Testis (tissue), 3 donors: ENCODE results near the gene ITIH1. TPM values are rescaled to one million over a fixed set of nuclear protein-coding genes. Genes with fewer than 3 reads are reported as not detected.

ENCODE experiments used
- DNase-seq: peaks from one replicate; pipeline ENCODE4 v3.0.0-alpha.2; 2019
- H3K27ac ChIP-seq, 2 donors: fragments of 200-600 bp; sonication (generic); one replicate each; pipeline ENCODE4 v1.5.1; 2019
- H3K27me3 ChIP-seq: fragments of 200-600 bp; sonication (generic); one replicate; pipeline ENCODE4 v1.5.1; 2019
- H3K36me3 ChIP-seq: fragments of 200-600 bp; sonication (generic); one replicate; pipeline ENCODE4 v1.5.1; 2017; ENCODE audit warnings: low read depth; ENCODE audit errors: missing control alignments
- H3K4me1 ChIP-seq: fragments of 200-600 bp; sonication (generic); one replicate; pipeline ENCODE4 v1.5.1; 2019
- H3K4me3 ChIP-seq, 2 donors: fragments of 200-600 bp; sonication (generic); one replicate each; pipeline ENCODE4 v1.5.1; 2017 to 2019
- H3K9me3 ChIP-seq: fragments of 200-600 bp; sonication (generic); one replicate; pipeline ENCODE4 v1.5.1; 2017
- POLR2A ChIP-seq: fragments of 450-650 bp; IDR thresholded peaks from one replicate; pipeline ENCODE4 v1.6.1; 2017; ENCODE audit warnings: antibody characterized with exemption, mild to moderate bottlenecking, moderate library complexity
- WGBS, 2 donors: methylation state at CpG; one replicate each; pipeline ENCODE4 v1.1.5; 2018; 5-methylcytosine and 5-hydroxymethylcytosine counted together
- intact Hi-C: fragments of 100-400 bp; cut with DNase I; formaldehyde crosslinking; loops from one replicate; pipeline ENCODE4 v1.15.1; 2023; ENCODE audit warnings: low total_unique reads
- polyA plus RNA-seq: library from polyadenylated mRNA; stranded (reverse); fragments of 350-450 nt; fragmentation: Illumina TruSeq; extraction: RNeasy Lipid Tissue Mini Kit (QIAGEN cat#74804); gene quantifications from one replicate; pipeline ENCODE4 v1.2.3, GENCODE V29; 2014; ENCODE audit warnings: low read depth, low replicate concordance; ENCODE audit not compliant: insufficient read depth
- total RNA-seq, 2 donors: library from RNA; depleted of rRNA; stranded (reverse); fragments of >200 nt; gene quantifications; one replicate each; pipeline ENCODE4 v1.2.3, GENCODE V29; 2016
- TF ChIP-seq, protein P1 (sequence below), 3 experiments: fragments of 450-650 bp in 2 of 3; fragments of 200-600 bp in 1 of 3; sonication (generic) in 1 of 3; IDR thresholded peaks; one replicate each; pipeline ENCODE4 v1.5.1; 2016 to 2019; ENCODE audit warnings: antibody characterized with exemption in 3 of 3, mild to moderate bottlenecking in 2 of 3, moderate library complexity in 1 of 3

The ITIH1 gene
- total and polyA plus RNA-seq, 3 donors from 2014 or later = 1.8 to 3.5 (median 2.9) TPM

DNA sequence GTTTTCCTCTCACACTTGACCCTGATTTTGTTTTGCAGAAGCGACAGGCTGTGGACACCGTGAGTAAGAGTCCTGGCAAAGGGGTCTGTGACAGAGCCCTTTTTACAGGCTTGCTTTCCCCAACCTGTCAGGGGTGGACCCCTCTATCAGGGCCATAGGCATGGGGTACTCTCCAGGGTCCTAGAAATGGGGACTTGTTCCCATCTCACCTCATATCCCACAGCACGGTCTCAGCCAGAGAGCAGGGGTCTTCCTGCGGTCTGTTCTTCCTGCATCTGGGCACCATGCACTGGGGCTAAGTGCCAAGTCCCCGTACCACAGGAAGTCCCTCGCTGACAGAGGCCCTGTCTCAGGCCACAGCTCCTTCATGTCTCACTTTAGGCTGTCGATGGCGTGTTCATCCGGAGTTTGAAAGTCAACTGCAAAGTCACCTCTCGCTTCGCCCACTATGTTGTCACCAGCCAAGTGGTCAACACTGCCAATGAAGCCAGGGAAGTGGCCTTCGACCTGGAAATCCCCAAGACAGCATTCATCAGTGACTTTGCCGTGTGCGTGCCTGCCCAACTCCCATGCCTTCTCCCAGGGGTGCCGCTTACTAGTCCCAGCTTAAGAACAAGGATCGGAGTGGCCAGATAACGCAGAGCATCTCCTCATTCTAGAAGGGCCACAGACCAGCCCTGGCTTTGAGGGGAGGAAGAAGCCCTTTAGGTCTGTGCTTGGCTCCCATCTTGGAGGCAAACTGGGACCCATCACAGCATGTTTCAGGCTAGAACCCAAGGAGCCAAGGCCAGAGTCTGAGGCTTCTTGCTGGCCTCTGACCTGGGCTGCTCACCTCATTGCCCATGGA, 783 bp downstream of the ITIH1 start:
- Histone ChIP-seq H3K4me1 (no peaks in the 10 kb centered on the region), H3K27ac (no peak overlapping the region), H3K4me3 (no peak overlapping the region), H3K27me3 (no peaks in the 10 kb centered on the region), H3K36me3 (no peaks in the 10 kb centered on the region), H3K9me3 (no peaks in the 10 kb centered on the region)
- WGBS, 2 donors = 83 to 87% methylated on average over 9 to 17 of the region's 17 CpGs
- intact Hi-C loops = no loop called here
- TF ChIP-seq POLR2A = no peak
- TF ChIP-seq, protein P1, sequence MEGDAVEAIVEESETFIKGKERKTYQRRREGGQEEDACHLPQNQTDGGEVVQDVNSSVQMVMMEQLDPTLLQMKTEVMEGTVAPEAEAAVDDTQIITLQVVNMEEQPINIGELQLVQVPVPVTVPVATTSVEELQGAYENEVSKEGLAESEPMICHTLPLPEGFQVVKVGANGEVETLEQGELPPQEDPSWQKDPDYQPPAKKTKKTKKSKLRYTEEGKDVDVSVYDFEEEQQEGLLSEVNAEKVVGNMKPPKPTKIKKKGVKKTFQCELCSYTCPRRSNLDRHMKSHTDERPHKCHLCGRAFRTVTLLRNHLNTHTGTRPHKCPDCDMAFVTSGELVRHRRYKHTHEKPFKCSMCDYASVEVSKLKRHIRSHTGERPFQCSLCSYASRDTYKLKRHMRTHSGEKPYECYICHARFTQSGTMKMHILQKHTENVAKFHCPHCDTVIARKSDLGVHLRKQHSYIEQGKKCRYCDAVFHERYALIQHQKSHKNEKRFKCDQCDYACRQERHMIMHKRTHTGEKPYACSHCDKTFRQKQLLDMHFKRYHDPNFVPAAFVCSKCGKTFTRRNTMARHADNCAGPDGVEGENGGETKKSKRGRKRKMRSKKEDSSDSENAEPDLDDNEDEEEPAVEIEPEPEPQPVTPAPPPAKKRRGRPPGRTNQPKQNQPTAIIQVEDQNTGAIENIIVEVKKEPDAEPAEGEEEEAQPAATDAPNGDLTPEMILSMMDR (IDR thresholded peaks at IDR 0.05) = no peak
- no peak for DNase-seq

- no peak for TF ChIP-seq POLR2A
- TF ChIP-seq, protein P1 (IDR thresholded peaks at IDR 0.05) = no peak
- intact Hi-C loops = no loop called here
- no peaks in the 10 kb centered on the region for H3K9me3 ChIP-seq
- DNase-seq = no peak
- H3K27me3 ChIP-seq = no peaks in the 10 kb centered on the region
- H3K4me1 ChIP-seq = no peaks in the 10 kb centered on the region
- WGBS, 2 donors = 84 to 85% methylated on average over 7 to 11 of the region's 11 CpGs
- no peak overlapping the region for H3K27ac ChIP-seq
- H3K36me3 ChIP-seq = no peaks in the 10 kb centered on the region
- H3K4me3 ChIP-seq = no peak overlapping the region
Observed at GRCh38 chr3:52779011-52779836, 1.8 kb downstream of the ITIH1 start.

DNA sequence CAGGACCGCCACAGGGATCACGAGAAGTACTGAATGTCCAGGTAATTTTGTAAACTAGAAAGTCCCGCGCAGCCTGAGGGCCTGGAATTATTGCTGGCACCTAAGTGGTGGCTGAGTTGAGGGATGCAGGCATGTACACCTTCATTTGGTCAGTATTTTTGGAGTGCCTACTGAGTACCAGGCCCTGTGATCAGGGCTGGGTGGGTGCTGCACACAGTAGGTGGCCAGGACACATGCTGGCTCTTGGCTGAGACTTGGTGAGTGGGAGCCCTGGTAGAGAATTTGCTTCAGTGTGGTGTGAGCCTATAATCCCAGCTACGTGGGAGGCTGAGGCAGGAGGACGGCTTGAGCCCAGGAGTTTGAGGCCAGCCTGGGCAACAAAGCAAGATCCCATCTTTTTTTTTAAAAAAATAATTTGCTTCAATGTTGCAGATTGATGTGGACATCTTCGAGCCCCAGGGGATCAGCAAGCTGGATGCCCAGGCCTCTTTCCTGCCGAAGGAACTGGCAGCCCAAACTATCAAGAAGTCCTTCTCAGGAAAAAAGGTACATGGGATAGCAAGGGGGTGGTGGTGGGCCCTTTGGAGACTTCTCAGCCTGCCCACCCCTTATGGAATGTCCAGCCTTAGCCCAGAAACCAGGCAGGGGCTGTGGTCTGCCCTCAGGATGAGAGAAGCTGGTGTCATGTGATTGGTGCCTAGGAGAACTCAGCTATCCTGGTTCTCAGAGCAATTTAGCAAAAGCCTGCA, 2.6 kb downstream of the ITIH1 start:
- intact Hi-C loops = no loop called here
- WGBS, 2 donors = 82 to 88% methylated on average over 8 of the region's 8 CpGs
- Histone ChIP-seq H3K9me3 (no peaks in the 10 kb centered on the region), H3K27ac (no peak overlapping the region), H3K27me3 (no peaks in the 10 kb centered on the region), H3K4me1 (no peaks in the 10 kb centered on the region), H3K36me3 (no peaks in the 10 kb centered on the region), H3K4me3 (no peak overlapping the region)
- no peak for DNase-seq
- TF ChIP-seq, protein P1 (IDR thresholded peaks at IDR 0.05) = no peak
- no peak for TF ChIP-seq POLR2A

GRCh38 chr3:52781741-52782140, 4.3 kb downstream of the ITIH1 start:
- no peak for DNase-seq
- Histone ChIP-seq H3K36me3 (no peaks in the 10 kb centered on the region), H3K4me3 (no peak overlapping the region), H3K9me3 (no peaks in the 10 kb centered on the region), H3K27ac (no peak overlapping the region), H3K4me1 (no peaks in the 10 kb centered on the region), H3K27me3 (no peaks in the 10 kb centered on the region)
- TF ChIP-seq, protein P1 (IDR thresholded peaks at IDR 0.05) = no peak
- TF ChIP-seq POLR2A = no peak
- 72 to 81% methylated on average over 13 of the region's 13 CpGs for WGBS, 2 donors
- intact Hi-C loops = no loop called here
